SW480 (cell line): Measurements from ENCODE around the gene CCDC71.

ENCODE experiments used
- DNase-seq: peaks from one replicate; pipeline ENCODE4 v3.0.0-alpha.2; 2016; ENCODE audit warnings: low spot score

CCDC71 gene

GRCh38 chr3:49165771-49166751, at the start of gene CCDC71:
CCDC71 (minus strand) TSS chr3:49166331; CDS start chr3:49164208, 2,123 bp downstream.
- peak; percentile 63 for DNase-seq

GRCh38 chr3:49213998-49214397, 47.9 kb upstream of the CCDC71 start:
- no peak for DNase-seq

GRCh38 chr3:49213541-49213943, 47.4 kb upstream of the CCDC71 start:
- no peak for DNase-seq

GRCh38 chr3:49199900-49200281, 33.8 kb upstream of the CCDC71 start:
- DNase-seq: no peak

GRCh38 chr3:49199239-49199899, 33.2 kb upstream of the CCDC71 start:
- no peak for DNase-seq

- no peak for DNase-seq
These were observed 32.6 kb upstream of the CCDC71 start for GRCh38 chr3:49198611-49199230.

- DNase-seq: no peak
These were observed 32.0 kb upstream of the CCDC71 start for GRCh38 chr3:49198161-49198560.

GRCh38 chr3:49191741-49192140, 25.6 kb upstream of the CCDC71 start:
- no peak for DNase-seq

- no peak for DNase-seq
These were observed 17.7 kb upstream of the CCDC71 start for GRCh38 chr3:49183873-49184272.

- DNase-seq: no peak
These were observed 16.6 kb upstream of the CCDC71 start for GRCh38 chr3:49182682-49183081.

- no peak for DNase-seq
These were observed 15.2 kb upstream of the CCDC71 start for GRCh38 chr3:49181351-49181750.

GRCh38 chr3:49180116-49180515, 14.0 kb upstream of the CCDC71 start:
- DNase-seq: no peak

- no peak for DNase-seq
These were observed 10.9 kb upstream of the CCDC71 start for GRCh38 chr3:49177073-49177472.

- no peak for DNase-seq
These were observed 9.4 kb upstream of the CCDC71 start for GRCh38 chr3:49175530-49175929.

- DNase-seq: no peak
These were observed 8.4 kb upstream of the CCDC71 start for GRCh38 chr3:49174397-49174985.

GRCh38 chr3:49173792-49174170, 7.7 kb upstream of the CCDC71 start:
- no peak for DNase-seq

GRCh38 chr3:49173116-49173791, 7.1 kb upstream of the CCDC71 start:
- DNase-seq: no peak

GRCh38 chr3:49172551-49173041, 6.5 kb upstream of the CCDC71 start:
- no peak for DNase-seq

- no peak for DNase-seq
These were observed 5.8 kb upstream of the CCDC71 start for GRCh38 chr3:49171775-49172500.

GRCh38 chr3:49171119-49171774, 5.1 kb upstream of the CCDC71 start, which contains the start of gene KLHDC8B:
KLHDC8B (plus strand) TSS chr3:49171598; CDS start chr3:49172770, 1,172 bp downstream.
- DNase-seq: peak; percentile 66
